NB4 (cell line): ENCODE data around the gene B3GNT9.

Source experiments
- CTCF ChIP-seq: IDR thresholded peaks from one replicate; pipeline ENCODE4 v1.5.1; 2012; ENCODE audit warnings: low read depth, low read length
- MYC ChIP-seq: IDR thresholded peaks from 2 replicates; pipeline ENCODE4 v1.6.1; 2011; ENCODE audit warnings: low read depth, low read length
- POLR2A ChIP-seq: IDR thresholded peaks from 2 replicates; pipeline ENCODE4 v1.6.1; 2011; ENCODE audit warnings: mild to moderate bottlenecking; ENCODE audit not compliant: insufficient read length; ENCODE audit errors: extremely low read depth

GRCh38 chr16:67144943-67145342, 5.9 kb downstream of the B3GNT9 start:
- no peak for TF ChIP-seq CTCF
- no peak for TF ChIP-seq POLR2A
- no peak for TF ChIP-seq MYC
